Endothelial cell of umbilical vein (primary cell): Measurements from ENCODE around the gene CASKIN2.

Experiments
- CTCF ChIP-seq, 2 donors: IDR thresholded peaks; 1 replicate in 1 of 2; 2 replicates in 1 of 2; pipeline ENCODE4 v1.5.1; 2011; ENCODE audit warnings: low read length in 2 of 2, mild to moderate bottlenecking in 2 of 2, moderate library complexity in 2 of 2, control low read depth in 1 of 2, inconsistent platforms in 1 of 2, low read depth in 1 of 2; ENCODE audit not compliant: insufficient read depth in 1 of 2; ENCODE audit errors: extremely low read depth in 1 of 2
- EZH2 ChIP-seq: IDR thresholded peaks from 2 replicates; pipeline ENCODE4 v1.6.1; 2012; ENCODE audit warnings: borderline replicate concordance, low read depth, mild to moderate bottlenecking, moderate library complexity, low read length, inconsistent platforms; ENCODE audit not compliant: severe bottlenecking
- MAX ChIP-seq: IDR thresholded peaks from 2 replicates; pipeline ENCODE4 v1.6.1; 2011; ENCODE audit not compliant: insufficient read depth, insufficient read length
- POLR2A ChIP-seq: IDR thresholded peaks from 2 replicates; pipeline ENCODE4 v1.6.1; 2012; ENCODE audit warnings: low read depth, mild to moderate bottlenecking, control low read depth, low read length
- POLR2AphosphoS5 ChIP-seq: IDR thresholded peaks from 2 replicates; pipeline ENCODE4 v1.6.1; 2012; ENCODE audit warnings: low read depth, mild to moderate bottlenecking, control low read depth, low read length, moderate library complexity; ENCODE audit not compliant: insufficient read depth

GRCh38 chr17:75547091-75547490, 31.8 kb upstream of the CASKIN2 start:
- TF ChIP-seq EZH2, result no peak
- TF ChIP-seq MAX, result no peak
- TF ChIP-seq CTCF (IDR thresholded peaks at IDR 0.05; ENCODE audit: extremely low read depth in 1 of 2, insufficient read depth in 1 of 2, low read depth in 1 of 2, low read length in 2 of 2), result no peak
- no peak for TF ChIP-seq POLR2A
- no peak for TF ChIP-seq POLR2AphosphoS5
